Gastroesophageal sphincter (tissue), 3 donors: Measurements from ENCODE around the gene GM2A.

Source experiments
- EP300 ChIP-seq: sonication (generic); formaldehyde crosslinking; IDR thresholded peaks from one replicate; pipeline ENCODE4 v1.6.1; 2017; ENCODE audit warnings: antibody characterized with exemption, mild to moderate bottlenecking
- POLR2A ChIP-seq, 2 donors: fragments of 450-650 bp; IDR thresholded peaks; one replicate each; pipeline ENCODE4 v1.6.1; 2017; ENCODE audit warnings: antibody characterized with exemption in 2 of 2, mild to moderate bottlenecking in 2 of 2, moderate library complexity in 1 of 2
- TF ChIP-seq, protein P1 (sequence below), 4 experiments: fragments of 200-600 bp in 2 of 4; fragments of 450-650 bp in 2 of 4; sonication (generic) in 1 of 4; IDR thresholded peaks; one replicate each; pipeline ENCODE4 v1.5.1; 2017 to 2019; ENCODE audit warnings: antibody characterized with exemption in 4 of 4, mild to moderate bottlenecking in 2 of 4, moderate library complexity in 2 of 4

DNA sequence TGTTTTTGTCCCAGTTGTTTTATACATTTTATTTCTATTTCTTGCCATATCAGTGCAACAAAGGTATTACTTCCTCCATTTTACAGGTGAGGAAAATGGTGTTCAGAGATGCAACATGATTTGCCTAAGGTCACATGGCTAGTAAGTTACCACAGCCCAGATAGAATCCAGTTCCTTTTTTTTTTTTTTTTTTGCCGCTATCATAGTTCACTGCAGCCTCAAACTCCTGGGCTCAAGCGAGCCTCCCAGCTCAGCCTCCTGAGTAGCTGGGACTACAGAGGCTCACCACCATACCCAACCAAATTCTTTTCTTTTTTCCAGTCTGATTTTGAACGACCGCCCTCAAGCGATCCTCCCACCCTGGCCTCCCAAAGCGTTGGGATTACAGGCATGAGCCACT lies 28.6 kb upstream of the GM2A start:
- TF ChIP-seq, protein P1, sequence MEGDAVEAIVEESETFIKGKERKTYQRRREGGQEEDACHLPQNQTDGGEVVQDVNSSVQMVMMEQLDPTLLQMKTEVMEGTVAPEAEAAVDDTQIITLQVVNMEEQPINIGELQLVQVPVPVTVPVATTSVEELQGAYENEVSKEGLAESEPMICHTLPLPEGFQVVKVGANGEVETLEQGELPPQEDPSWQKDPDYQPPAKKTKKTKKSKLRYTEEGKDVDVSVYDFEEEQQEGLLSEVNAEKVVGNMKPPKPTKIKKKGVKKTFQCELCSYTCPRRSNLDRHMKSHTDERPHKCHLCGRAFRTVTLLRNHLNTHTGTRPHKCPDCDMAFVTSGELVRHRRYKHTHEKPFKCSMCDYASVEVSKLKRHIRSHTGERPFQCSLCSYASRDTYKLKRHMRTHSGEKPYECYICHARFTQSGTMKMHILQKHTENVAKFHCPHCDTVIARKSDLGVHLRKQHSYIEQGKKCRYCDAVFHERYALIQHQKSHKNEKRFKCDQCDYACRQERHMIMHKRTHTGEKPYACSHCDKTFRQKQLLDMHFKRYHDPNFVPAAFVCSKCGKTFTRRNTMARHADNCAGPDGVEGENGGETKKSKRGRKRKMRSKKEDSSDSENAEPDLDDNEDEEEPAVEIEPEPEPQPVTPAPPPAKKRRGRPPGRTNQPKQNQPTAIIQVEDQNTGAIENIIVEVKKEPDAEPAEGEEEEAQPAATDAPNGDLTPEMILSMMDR (IDR thresholded peaks at IDR 0.05): no peak
- TF ChIP-seq EP300: no peak
- TF ChIP-seq POLR2A (IDR thresholded peaks at IDR 0.05): no peak
